GM21526 (cell line): ENCODE data around the gene DHRS4L2.
"Not testable (repeated sequence)": the region's sequence is repeated elsewhere in the genome, so short reads cannot be mapped to it uniquely, and the experiment has no call there.

Experiments
- ATAC-seq: cut with Tn5 transposase; IDR thresholded peaks from one replicate; pipeline ENCODE4 v1.9.1; 2021; ENCODE audit warnings: moderate library complexity; ENCODE audit not compliant: unreplicated experiment, low FRiP score

Gene DHRS4L2

GRCh38 chr14:24013654-24014514, 25.2 kb downstream of the DHRS4L2 start:
- no peak for ATAC-seq

- not testable (repeated sequence) for ATAC-seq
These were observed 27.0 kb downstream of the DHRS4L2 start for GRCh38 chr14:24015745-24016144.

- not testable (repeated sequence) for ATAC-seq
These were observed 30.2 kb downstream of the DHRS4L2 start for GRCh38 chr14:24018978-24019377.

- not testable (repeated sequence) for ATAC-seq
These were observed 31.2 kb downstream of the DHRS4L2 start for GRCh38 chr14:24019944-24020343.

- ATAC-seq = not testable (repeated sequence)
These were observed 31.8 kb downstream of the DHRS4L2 start for GRCh38 chr14:24020520-24020919.

GRCh38 chr14:24024939-24025418, 36.2 kb downstream of the DHRS4L2 start:
- ATAC-seq = not testable (repeated sequence)

- ATAC-seq = not testable (repeated sequence)
These were observed 41.0 kb downstream of the DHRS4L2 start for GRCh38 chr14:24029687-24030086.

GRCh38 chr14:24031331-24031730, 42.6 kb downstream of the DHRS4L2 start:
- not testable (repeated sequence) for ATAC-seq

- no peak for ATAC-seq
These were observed 44.1 kb downstream of the DHRS4L2 start for GRCh38 chr14:24032727-24033418.

GRCh38 chr14:24035769-24036168, 47.0 kb downstream of the DHRS4L2 start:
- not testable (repeated sequence) for ATAC-seq

GRCh38 chr14:24036169-24036962, 47.6 kb downstream of the DHRS4L2 start:
- ATAC-seq = peak; percentile 56

- peak; percentile 14 for ATAC-seq
These were observed 48.4 kb downstream of the DHRS4L2 start for GRCh38 chr14:24036963-24037657.

- ATAC-seq = no peak
These were observed 48.9 kb downstream of the DHRS4L2 start for GRCh38 chr14:24037658-24038037.

- no peak for ATAC-seq
These were observed 50.0 kb downstream of the DHRS4L2 start for GRCh38 chr14:24038686-24039085.

- ATAC-seq = no peak
These were observed 52.0 kb downstream of the DHRS4L2 start for GRCh38 chr14:24040692-24041091.

GRCh38 chr14:24042746-24043145, 54.0 kb downstream of the DHRS4L2 start:
- ATAC-seq = no peak

GRCh38 chr14:24049002-24049401, 60.3 kb downstream of the DHRS4L2 start:
- ATAC-seq = not testable (repeated sequence)

GRCh38 chr14:24050753-24051152, 62.0 kb downstream of the DHRS4L2 start:
- ATAC-seq = not testable (repeated sequence)

GRCh38 chr14:24051176-24051788, 62.6 kb downstream of the DHRS4L2 start:
- ATAC-seq = peak; percentile 12
